Germinal center (tissue), 1 donor: ENCODE results near the gene SOX8.
"Not testable (repeated sequence)": the region's sequence is repeated elsewhere in the genome, so short reads cannot be mapped to it uniquely, and the experiment has no call there.

Experiments used
- DNase-seq: peaks from one replicate; pipeline ENCODE4 v3.0.0; 2012; ENCODE audit warnings: mixed read lengths, low spot score

The SOX8 gene

DNA sequence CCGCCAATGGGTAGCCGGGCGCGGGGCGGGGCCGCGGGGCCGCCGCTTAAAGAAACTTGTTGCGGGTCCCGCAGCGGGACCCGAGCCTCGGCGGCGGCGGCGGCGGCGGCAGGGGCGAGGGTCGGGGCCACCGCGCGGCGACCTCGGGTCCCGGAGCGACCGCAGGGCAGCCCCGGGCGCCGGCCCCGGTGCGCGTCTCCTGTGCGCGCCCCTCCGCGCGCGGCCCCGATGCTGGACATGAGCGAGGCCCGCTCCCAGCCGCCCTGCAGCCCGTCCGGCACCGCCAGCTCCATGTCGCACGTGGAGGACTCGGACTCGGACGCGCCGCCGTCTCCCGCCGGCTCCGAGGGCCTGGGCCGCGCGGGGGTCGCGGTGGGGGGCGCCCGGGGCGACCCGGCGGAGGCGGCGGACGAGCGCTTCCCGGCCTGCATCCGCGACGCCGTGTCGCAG is at the start of gene SOX8:
Gene SOX8, plus strand, starts transcription at position 76 of the 450 bp plus-strand sequence. Its CDS starts 153 bp downstream, at position 229.
- peak; percentile 61 for DNase-seq

DNA sequence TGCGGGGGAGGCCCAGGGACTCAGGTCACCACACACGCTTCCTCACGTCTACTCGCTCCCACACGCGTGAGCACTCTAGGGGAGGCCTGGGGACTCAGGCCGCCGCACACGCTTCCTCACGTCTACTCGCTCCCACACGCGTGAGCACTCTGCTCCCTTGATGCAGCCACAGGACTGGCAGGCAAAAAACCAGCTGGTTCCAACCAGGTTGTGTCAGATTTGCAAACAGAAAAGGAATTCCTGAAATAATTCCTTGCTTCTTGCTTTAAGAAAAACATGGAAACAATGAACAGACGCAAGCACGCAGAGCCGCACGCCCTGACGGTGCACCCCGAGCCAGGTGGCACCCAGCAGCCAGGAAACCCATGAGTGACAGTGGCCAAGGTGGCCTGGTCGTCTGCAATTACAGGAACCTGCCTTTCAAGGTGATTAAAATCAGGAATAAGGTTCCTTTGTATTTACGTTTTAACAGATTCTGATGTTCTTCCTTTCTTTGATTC is 48.7 kb upstream of the SOX8 start:
- no peak for DNase-seq

DNA sequence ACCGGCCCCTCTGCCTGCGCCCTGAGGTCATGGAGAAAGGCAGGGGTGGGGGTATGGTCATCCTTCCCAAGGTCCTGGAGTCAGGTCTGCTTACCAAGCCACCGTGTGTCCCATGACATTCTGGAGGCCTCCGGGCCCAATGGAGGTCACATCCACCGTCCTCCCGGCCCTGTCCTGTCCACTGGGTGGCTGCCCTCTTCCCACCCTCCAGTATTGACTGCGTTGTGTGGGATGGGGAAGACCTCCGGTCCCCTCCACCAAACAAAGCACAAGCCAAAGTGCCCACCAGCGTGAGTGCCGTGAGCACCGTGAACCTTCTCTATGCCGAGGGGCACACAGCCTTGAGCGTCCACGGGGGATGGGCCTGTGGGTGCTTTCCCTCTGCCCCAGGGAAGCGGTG is 48.0 kb upstream of the SOX8 start:
- DNase-seq, result no peak

DNA sequence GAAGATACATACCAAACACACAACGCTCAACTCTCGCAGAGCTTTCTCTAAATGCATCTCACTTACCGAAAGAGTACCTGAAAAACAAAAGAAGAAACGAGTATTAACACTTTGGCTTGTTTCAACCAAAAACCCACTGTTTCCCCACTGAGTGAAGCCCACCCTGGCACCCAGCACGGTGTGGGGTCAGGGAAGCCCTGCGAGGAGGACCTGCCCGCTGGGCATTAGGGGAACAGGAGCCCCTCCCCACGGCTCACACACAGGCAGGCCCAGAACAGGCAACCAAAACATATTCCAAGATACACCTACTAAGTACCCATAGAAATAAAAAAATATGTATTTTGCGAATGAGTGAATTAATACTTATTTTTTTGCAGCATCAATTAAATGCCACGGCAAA is 47.4 kb upstream of the SOX8 start:
- no peak for DNase-seq

DNA sequence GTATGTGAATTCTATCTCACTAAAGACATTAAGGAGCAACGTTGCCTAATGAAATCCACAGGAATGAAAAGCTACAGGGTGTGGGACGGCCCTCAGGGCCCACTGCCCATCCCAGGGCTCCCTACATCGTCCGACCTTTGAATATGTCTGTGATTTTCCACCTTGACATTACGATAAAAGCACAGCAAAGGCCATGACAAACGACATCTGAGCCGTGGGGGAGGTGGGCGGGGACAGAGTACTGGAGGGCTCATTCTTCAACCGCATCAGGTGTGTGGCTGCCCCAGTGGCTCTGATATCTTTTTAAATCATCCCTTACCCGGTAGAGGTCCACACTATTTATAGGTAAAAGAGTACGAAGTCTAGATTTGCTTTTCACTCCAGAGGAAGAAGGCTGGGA is 45.9 kb upstream of the SOX8 start:
- no peak for DNase-seq

DNA sequence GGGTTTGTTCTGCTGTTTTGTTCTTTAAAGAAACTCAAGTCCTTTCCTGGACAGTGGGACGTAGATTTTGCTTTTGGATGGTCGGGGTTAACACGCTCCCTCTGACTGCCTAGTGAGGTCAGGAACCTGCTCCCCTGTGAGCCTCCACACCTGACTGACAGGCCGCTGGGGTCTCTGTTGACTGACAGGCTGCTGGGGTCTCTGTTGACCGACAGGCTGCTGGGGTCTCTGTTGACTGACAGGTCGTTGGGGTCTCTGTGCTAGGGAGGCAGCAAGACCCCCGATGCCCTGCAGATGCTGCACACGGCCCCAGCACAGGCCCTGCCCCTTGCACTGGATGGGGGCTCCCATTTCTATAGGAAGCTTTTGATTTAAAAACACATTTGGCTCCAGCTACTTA is 44.3 kb upstream of the SOX8 start:
- no peak for DNase-seq

DNA sequence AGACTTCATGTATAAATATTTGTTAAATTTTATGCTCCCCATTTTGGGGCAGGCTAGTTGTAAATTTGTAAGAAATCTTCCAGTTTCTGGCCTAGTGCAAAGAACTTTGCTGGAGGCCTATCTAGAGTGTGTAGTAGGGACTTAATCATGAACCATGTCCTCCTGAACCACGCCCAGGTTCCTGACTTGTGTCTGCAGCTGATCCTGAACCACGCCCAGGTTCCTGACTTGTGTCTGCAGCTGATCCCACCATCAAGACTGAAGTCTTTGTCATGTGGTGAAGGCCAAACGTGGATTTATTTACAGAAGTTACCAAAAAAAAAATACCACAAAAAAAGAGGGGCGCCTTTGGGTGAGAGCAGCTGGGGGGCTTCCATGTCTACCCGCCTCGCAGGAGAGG is 43.8 kb upstream of the SOX8 start:
- no peak for DNase-seq

DNA sequence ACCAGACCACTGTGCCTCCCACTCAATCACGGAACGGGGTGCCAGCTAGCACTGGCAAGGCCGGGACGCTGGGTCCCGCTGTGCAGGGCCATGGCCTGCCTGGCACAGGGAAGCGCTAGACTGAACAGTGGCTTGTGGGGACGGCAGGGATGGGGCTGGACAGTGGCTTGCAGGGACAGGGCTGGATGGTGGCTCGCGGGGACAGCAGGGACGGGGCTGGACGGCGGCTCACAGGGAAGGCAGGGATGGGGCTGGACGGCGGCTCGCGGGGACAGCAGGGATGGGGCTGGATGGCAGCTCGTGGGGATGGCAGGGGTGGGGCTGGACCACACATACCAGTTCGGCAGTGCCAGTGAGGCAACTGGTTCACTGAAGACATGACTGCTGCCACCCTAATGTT is 43.4 kb upstream of the SOX8 start:
- no peak for DNase-seq

DNA sequence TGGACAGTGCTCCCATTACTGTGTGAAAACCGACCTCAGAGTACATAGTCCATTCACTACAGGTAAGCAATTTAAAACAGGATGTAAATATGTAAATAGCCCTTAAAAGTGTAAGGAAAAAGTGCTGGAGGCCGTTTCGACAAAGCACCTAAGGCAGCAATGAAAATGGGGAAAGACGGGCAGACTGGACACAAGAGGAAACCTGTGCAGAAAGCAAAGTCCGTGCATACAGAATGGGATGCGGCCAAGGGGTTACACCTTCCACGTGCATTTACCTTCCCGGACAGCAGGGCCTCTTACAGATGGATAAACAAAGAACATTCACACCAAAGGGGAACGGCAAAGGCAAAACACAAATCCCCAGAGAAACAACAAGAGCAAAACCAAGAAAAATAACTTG is 42.8 kb upstream of the SOX8 start:
- no peak for DNase-seq

DNA sequence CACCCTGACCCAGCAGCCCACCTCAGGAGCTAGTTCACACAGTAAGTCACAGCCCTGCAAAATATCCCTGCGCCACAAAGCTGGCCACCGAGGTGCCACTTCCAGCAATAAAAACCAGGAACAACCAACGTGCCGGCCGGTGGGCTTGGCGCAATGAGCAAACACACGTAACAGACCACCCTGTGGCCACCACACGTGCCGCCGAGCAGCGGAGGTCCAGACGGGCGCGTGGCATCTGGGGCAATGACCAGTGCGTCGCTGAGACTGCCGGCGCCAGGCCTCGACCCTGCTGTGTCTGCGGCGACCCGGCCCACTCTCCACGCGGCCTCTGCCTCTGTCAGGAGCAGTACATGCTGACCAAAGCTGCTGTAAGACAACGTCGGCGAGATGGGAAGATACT is 42.3 kb upstream of the SOX8 start:
- DNase-seq, result no peak

DNA sequence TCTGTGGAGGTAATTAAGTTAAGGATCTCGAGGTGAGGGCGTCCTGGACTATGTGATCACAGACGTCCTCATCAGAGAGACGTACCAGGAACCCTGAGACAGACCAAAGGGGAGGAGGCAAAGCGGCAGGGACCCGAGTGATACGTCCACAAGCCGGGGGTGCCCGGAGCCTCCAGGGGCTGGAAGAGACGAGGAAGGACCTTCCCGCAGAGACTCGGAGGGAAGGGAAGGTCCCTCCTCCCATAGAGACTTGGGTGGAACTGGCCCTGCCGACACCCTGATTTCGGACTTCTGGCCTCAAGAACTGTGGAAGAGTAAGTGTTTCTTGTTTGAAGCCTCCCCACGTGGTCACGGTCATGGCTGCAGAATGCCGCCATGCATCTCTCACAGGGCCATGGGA is 41.6 kb upstream of the SOX8 start:
- no peak for DNase-seq

DNA sequence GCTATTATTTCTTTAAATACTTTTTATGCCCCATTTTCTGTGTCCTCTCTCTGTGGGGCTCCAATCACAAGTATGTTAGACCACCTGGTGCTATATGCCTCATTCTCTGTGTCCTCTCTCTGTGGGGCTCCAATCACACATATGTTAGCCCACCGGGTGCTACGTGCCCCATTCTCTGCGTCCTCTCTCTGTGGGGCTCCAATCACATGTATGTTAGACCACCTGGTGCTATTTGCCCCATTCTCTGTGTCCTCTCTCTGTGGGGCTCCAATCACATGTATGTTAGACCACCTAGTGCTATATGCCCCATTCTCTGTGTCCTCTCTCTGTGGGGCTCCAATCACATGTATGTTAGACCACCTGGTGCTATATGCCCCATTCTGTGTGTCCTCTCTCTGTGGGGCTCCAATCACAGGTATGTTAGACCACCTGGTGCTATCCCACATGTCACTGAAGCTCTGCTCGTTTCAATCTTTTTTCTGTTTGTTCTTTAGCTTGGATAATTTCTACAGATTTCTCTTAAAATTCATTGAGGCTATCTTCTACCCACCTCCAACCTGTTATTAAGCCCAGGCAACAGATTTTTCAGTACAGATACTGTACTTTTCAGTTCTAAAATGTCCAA is 39.0 kb upstream of the SOX8 start:
- no peak for DNase-seq

DNA sequence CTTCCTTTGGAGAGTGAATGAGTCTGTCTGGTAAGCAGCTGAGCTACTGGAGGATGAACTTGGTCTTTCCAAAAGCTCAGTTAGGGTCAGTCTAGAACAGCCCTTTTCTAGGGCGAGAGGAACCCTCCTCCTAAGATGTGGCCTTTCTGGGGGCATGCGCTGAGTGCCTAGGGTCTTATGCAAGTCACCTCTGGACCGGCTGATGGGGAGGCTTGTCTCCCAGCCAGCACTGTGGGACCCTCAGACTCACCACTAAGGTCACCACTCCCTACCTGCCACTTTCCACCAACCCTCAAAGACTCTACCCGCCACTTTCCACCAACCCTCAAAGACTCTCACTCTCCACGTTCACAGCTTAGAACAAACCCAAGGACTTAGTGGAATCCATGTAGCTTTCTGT is 37.6 kb upstream of the SOX8 start:
- DNase-seq, result no peak

DNA sequence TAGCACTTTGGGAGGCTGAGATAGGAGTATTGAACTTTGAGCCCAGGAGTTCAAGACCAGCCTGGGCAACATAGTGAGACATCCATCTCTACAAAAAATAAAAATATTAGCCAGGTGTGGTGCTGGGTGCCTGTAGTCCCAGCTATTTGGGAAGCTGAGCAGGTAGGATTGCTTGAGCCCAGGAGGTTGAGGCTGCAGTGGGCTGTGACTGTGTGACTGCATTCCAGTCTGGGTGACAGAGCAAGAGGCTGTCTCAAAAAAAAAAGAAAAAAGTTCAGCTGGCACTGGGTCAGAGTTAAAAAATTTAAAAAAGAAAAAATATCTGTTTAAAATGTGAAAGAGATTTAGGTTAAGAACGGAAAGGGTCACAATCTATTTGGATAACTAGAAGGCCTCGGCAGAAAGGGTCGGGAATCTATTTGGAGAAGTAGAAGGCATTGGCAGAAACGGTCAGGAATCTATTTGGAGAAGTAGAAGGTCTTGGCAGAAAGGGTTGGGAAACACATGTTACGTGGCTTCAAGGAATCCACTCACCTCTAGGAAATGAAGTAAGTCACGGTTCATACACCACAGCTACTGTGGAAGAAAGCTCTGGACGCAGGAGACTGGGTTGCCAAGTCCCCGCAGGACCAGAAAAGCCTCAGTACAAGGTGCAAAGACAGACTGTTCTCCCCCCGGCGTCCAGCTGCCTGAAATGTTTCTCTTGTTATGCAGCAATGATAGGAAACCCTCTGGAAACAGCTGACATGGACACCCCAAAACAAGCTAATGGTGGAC is 36.1 kb upstream of the SOX8 start:
- no peak for DNase-seq

DNA sequence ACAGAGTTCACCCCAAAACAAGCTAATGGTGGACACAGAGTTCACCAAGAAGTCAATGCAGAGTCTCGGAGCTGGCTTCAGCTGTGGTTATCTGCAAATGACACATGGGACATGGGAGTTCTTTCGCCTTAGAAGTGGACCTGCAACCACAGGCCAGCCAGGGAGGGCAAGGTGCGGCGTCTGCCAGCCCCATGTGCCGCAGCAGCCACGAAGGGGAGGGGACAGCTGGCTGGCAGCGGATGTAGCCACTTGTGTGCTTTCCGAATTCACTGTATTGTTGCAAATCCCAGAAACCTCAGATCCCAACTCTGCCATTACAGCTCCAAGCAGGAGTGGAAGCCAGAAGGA is 35.5 kb upstream of the SOX8 start:
- no peak for DNase-seq

DNA sequence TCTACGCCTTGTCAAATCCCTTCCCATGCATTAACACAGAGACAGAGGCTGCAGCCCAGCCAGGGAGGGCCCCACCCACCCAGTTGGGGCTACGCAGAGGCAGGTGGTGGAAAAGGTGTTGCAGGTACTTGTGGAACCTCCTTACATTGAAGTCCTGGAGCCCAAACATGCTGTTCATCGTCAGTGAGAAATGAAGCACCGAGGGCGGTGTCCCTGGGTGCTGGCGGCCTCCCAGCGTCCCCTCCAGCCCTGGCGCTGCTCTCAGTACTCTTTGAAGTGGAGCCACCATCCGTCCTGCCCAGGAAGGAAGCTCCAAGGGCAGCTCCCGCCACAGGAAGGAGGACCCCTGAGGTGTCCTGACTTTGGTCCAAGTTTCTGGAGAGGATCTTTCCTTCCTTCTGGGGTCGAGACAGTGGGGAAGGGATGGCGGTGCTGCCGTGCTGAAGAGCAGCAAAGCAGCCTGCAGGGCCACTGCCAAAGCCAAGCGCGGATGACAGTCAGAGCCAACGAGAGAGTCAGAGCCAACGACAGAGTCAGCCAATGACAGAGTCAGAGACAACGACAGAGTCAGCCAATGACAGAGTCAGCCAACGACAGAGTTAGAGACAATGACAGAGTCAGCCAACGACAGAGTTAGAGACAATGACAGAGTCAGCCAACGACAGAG is 34.2 kb upstream of the SOX8 start:
- DNase-seq, result no peak

DNA sequence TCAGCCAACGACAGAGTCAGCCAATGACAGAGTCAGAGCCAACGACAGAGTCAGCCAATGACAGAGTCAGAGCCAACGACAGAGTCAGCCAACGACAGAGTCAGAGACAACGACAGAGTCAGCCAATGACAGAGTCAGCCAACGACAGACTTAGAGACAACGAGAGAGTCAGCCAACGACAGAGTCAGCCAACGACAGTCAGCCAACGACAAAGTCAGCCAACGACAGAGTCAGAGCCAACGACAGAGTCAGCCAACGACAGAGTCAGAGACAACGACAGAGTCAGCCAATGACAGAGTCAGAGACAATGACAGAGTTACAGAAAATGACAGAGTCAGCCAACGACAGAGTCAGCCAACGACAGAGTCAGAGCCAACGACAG is 33.7 kb upstream of the SOX8 start:
- DNase-seq, result not testable (repeated sequence)

DNA sequence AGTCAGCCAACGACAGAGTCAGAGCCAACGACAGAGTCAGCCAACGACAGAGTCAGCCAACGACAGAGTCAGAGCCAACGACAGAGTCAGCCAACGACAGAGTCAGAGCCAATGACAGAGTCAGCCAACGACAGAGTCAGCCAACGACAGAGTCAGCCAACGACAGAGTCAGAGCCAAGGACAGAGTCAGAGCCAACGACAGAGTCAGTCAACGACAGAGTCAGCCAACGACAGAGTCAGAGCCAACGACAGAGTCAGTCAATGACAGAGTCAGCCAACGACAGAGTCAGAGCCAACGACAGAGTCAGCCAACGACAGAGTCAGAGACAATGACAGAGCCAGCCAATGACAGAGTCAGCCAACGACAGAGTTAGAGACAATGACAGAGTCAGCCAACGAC is 32.8 kb upstream of the SOX8 start:
- DNase-seq, result not testable (repeated sequence)

DNA sequence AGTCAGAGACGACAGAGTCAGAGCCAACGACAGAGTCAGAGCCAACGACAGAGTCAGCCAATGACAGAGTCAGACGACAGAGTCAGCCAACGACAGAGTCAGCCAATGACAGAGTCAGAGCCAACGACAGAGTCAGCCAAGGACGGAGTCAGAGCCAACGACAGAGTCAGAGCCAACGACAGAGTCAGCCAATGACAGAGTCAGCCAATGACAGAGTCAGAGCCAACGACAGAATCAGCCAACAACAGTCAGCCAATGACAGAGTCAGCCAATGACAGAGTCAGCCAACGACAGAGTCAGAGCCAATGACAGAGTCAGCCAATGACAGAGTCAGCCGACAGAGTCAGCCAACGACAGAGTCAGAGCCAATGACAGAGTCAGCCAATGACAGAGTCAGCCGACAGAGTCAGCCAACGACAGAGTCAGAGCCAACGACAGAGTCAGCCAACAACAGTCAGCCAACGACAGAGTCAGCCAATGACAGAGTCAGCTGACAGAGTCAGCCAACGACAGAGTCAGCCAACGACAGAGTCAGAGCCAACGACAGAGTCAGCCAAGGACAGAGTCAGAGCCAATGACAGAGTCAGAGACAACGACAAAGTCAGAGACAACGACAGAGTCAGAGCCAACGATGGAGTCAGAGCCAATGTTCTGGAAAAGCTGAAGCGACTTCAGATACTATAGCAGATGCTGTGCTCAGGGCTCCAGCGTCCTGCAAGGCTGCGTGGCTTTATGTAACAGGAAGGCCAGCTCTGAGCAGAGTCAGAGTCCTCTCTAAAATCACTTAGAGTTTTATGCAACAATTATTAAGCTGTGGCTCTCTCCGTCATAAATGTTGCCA is 30.6 kb upstream of the SOX8 start:
- DNase-seq, result not testable (repeated sequence)

DNA sequence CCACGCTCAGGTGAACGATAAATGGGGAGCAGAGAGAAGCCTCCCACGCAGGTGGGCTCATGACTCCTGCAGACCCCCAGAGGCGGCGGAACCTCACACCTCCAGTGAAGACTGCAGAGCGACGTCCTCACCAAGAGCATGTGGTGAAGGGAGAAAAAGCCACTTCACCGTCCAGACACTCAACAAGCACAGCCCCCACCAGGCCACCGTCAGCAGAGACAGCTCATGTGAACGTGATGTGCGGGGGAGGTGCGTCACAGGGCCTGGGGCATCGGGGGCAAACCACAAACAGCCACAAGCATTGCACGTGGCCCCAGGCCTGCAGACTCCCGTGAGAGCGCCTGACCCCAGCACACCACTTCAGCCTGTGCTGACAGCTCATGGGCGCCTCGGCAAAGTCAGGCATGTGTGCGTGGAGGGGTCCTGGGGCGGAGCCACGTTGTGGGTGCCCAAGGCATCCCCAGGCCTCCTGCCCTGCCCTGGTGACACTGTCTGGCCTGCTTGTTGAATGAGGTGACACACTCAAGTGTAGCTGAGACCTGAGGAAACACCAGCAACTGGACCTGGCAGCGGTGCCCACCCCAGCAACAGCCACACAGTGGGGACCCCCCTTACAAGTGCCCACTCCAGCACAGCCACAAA is 29.8 kb upstream of the SOX8 start:
- no peak for DNase-seq

DNA sequence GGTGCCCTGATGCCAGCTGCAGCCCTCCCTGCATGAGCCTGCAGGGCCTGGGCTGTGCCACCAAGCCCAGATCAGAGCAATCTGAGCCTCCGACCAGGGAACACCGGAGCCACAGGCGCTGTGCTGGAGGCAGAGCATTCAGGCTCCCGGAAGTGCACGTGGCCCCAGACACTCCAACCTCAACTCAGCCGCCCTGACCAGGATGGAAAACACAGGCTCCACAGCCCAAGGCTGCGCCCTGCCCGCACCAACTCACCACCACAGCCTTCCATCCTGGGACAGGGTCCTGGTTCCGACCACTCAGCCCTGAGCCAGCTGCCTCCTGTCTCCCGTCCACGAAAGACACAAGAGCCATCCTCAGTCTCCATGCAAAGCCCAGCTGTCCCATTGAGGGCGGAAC is 29.2 kb upstream of the SOX8 start:
- no peak for DNase-seq

DNA sequence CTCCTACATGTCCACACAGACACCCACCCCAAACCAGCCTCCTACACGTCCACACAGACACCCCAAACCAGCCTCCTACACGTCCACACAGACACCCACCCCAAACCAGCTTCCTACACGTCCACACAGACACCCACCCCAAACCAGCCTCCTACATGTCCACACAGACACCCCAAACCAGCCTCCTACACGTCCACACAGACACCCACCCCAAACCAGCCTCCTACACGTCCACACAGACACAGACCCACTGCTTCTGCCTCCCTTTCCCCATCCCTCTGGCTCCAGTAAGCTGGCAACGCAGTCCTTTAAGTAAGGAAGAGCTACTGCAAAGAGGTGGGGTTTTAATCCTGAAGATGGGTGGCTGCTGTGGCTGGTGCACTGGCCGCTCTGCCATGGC is 27.8 kb upstream of the SOX8 start:
- not testable (repeated sequence) for DNase-seq
